Spleen (tissue), 7 donors: ENCODE results near the gene TRIM54.

Source experiments
- POLR2A ChIP-seq, 3 donors: fragments of 450-650 bp; IDR thresholded peaks; one replicate each; pipeline ENCODE4 v1.5.1; 2017; ENCODE audit warnings: antibody characterized with exemption in 3 of 3, mild to moderate bottlenecking in 1 of 3
- TF ChIP-seq, protein P1 (sequence below), 11 experiments: fragments of 200-600 bp in 7 of 11; fragments of 450-650 bp in 4 of 11; sonication (generic) in 4 of 11; IDR thresholded peaks in 8 of 11; conservative IDR thresholded peaks in 3 of 11; 1 replicate in 7 of 11; 2 replicates in 4 of 11; pipeline versions ENCODE4 v1.4.0 to v1.8.0; 2016 to 2021; ENCODE audit warnings: antibody characterized with exemption in 11 of 11, inconsistent platforms in 4 of 11, mild to moderate bottlenecking in 1 of 11
- donor health status: DM: no; HTN: no; CAD: no; lungs with moderate emphysema.
- donor health status: DM: no; HTN: no; CAD: no.
- donor health status: DM: no; HTN: no; CAD: no.

DNA sequence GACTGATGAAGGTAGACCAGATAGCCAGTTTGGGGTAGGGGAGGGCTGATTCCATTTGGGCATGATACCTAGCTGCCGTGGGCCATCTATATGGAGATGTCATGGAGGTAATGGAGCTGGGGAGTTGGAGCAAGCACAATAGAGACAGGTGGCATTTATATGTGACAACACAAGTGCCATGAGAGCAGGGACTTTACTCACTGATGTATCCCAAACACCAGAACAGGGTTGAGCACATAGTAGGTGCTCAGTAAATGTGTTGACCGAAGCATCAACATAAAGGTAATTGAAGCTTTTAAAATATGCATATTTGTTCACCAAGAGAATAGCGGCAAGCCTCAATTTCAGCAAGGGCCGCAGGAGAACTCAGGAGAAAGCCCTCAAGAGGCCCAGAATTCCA, 34.3 kb upstream of the TRIM54 start:
- TF ChIP-seq, protein P1, sequence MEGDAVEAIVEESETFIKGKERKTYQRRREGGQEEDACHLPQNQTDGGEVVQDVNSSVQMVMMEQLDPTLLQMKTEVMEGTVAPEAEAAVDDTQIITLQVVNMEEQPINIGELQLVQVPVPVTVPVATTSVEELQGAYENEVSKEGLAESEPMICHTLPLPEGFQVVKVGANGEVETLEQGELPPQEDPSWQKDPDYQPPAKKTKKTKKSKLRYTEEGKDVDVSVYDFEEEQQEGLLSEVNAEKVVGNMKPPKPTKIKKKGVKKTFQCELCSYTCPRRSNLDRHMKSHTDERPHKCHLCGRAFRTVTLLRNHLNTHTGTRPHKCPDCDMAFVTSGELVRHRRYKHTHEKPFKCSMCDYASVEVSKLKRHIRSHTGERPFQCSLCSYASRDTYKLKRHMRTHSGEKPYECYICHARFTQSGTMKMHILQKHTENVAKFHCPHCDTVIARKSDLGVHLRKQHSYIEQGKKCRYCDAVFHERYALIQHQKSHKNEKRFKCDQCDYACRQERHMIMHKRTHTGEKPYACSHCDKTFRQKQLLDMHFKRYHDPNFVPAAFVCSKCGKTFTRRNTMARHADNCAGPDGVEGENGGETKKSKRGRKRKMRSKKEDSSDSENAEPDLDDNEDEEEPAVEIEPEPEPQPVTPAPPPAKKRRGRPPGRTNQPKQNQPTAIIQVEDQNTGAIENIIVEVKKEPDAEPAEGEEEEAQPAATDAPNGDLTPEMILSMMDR (IDR thresholded peaks at IDR 0.05 in 8 of 11, conservative IDR thresholded peaks at IDR 0.05 in 3 of 11) = no peak
- no peak for TF ChIP-seq POLR2A (IDR thresholded peaks at IDR 0.05)
